Measurements from ENCODE around the gene DENND1A.

DNA sequence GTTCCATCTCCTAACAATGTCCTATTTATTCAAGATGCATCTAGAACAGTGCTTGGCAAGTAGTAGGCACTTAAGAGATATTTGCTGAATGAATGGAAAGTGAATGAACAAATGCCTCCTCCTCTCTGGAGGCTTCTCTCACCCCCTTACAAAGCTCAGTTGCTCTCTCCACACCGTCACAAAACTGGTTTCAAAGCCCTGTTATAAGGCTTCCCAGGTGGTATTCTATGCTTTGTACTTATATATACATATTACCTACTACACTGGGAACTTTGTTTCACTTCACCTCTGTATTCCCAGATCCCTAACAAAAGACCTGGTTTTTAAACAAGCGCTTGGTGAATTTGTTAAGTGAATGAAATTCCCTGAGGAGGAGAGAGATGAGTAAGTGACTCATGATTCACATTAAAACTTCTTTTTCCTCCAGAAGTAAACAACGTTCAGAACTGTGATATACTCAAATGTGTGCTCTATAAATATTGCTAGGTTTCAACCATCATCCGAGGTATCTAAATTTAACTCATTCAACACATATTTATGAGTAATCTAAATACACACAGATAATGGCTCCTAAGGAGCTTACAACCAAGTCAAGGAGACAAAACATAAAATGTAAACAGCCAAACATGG, 36.0 kb downstream of the DENND1A start:
- TF ChIP-seq, protein P1, sequence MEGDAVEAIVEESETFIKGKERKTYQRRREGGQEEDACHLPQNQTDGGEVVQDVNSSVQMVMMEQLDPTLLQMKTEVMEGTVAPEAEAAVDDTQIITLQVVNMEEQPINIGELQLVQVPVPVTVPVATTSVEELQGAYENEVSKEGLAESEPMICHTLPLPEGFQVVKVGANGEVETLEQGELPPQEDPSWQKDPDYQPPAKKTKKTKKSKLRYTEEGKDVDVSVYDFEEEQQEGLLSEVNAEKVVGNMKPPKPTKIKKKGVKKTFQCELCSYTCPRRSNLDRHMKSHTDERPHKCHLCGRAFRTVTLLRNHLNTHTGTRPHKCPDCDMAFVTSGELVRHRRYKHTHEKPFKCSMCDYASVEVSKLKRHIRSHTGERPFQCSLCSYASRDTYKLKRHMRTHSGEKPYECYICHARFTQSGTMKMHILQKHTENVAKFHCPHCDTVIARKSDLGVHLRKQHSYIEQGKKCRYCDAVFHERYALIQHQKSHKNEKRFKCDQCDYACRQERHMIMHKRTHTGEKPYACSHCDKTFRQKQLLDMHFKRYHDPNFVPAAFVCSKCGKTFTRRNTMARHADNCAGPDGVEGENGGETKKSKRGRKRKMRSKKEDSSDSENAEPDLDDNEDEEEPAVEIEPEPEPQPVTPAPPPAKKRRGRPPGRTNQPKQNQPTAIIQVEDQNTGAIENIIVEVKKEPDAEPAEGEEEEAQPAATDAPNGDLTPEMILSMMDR (IDR thresholded peaks at IDR 0.05), result no peak
- TF ChIP-seq POLR2A (IDR thresholded peaks at IDR 0.05), result no peak
